ENCODE data around the gene KIF13A. TPM values are rescaled to one million over a fixed set of nuclear protein-coding genes. Genes with fewer than 3 reads are reported as not detected.

KIF13A gene
- polyA plus RNA-seq, 1 experiment = 57.7 TPM

GRCh38 chr6:17999425-17999824 is 12.0 kb upstream of the KIF13A start:
- H3K27ac ChIP-seq (ENCODE audit: low read depth, low read length) = no peak overlapping the region
- DNase-seq (ENCODE audit: low read depth, low spot score) = no peak
- POLR2A ChIA-PET = interaction anchor here (0.6 kb wide), 1 partner anchor 250 kb away, joined by 6 read pairs; no protein-coding TSS in a partner anchor
- no peaks in the 10 kb centered on the region for H3K9me3 ChIP-seq (ENCODE audit: control insufficient read depth, insufficient read depth, low read length)
- CTCF ChIA-PET = no interaction called here
- H3K4me3 ChIP-seq (ENCODE audit: low read depth, low read length) = no peak overlapping the region
- TF ChIP-seq, protein P1, sequence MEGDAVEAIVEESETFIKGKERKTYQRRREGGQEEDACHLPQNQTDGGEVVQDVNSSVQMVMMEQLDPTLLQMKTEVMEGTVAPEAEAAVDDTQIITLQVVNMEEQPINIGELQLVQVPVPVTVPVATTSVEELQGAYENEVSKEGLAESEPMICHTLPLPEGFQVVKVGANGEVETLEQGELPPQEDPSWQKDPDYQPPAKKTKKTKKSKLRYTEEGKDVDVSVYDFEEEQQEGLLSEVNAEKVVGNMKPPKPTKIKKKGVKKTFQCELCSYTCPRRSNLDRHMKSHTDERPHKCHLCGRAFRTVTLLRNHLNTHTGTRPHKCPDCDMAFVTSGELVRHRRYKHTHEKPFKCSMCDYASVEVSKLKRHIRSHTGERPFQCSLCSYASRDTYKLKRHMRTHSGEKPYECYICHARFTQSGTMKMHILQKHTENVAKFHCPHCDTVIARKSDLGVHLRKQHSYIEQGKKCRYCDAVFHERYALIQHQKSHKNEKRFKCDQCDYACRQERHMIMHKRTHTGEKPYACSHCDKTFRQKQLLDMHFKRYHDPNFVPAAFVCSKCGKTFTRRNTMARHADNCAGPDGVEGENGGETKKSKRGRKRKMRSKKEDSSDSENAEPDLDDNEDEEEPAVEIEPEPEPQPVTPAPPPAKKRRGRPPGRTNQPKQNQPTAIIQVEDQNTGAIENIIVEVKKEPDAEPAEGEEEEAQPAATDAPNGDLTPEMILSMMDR (IDR thresholded peaks at IDR 0.05; ENCODE audit: low read depth, low read length) = no peak
- no peaks in the 10 kb centered on the region for H3K27me3 ChIP-seq (ENCODE audit: control insufficient read depth, insufficient read depth, low read length)

- Histone ChIP-seq H3K27ac (ENCODE audit: low read depth, low read length) (no peak overlapping the region), H3K27me3 (ENCODE audit: control insufficient read depth, insufficient read depth, low read length) (no peaks in the 10 kb centered on the region), H3K9me3 (ENCODE audit: control insufficient read depth, insufficient read depth, low read length) (no peaks in the 10 kb centered on the region), H3K4me3 (ENCODE audit: low read depth, low read length) (no peak overlapping the region)
- DNase-seq (ENCODE audit: low read depth, low spot score) = no peak
- ChIA-PET CTCF (no interaction called here), POLR2A (no interaction called here)
- TF ChIP-seq, protein P1 (IDR thresholded peaks at IDR 0.05; ENCODE audit: low read depth, low read length) = no peak
These were observed 11.0 kb upstream of the KIF13A start for GRCh38 chr6:17998442-17998841.

- no peak for DNase-seq (ENCODE audit: low read depth, low spot score)
- POLR2A ChIA-PET = no interaction called here
- CTCF ChIA-PET = no interaction called here
- Histone ChIP-seq H3K4me3 (ENCODE audit: low read depth, low read length) (no peak overlapping the region), H3K9me3 (ENCODE audit: control insufficient read depth, insufficient read depth, low read length) (no peaks in the 10 kb centered on the region), H3K27ac (ENCODE audit: low read depth, low read length) (no peak overlapping the region), H3K27me3 (ENCODE audit: control insufficient read depth, insufficient read depth, low read length) (no peaks in the 10 kb centered on the region)
- TF ChIP-seq, protein P1 (IDR thresholded peaks at IDR 0.05; ENCODE audit: low read depth, low read length) = no peak
These were observed 10.6 kb upstream of the KIF13A start for GRCh38 chr6:17998003-17998402.

DNA sequence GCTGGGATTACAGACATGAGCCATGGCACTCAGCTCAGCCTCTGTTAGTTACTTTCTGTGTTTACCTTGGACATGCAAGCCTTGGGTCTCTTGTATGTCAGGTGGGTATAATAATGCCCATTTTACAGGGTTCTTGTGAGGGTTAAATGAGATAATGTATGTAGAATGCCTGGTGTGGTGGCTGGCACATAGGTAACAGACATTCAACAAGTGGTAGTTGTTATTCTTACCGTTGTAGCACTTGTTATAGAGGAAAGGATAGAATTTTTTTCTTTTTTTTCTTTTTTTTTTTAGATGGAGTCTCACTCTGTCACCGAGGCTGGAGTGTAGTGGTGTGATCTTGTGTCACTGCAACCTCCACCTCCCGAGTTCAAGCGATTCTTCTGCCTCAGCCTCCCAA is 8.0 kb upstream of the KIF13A start:
- Histone ChIP-seq H3K27me3 (ENCODE audit: control insufficient read depth, insufficient read depth, low read length) (no peaks in the 10 kb centered on the region), H3K27ac (ENCODE audit: low read depth, low read length) (no peak overlapping the region), H3K4me3 (ENCODE audit: low read depth, low read length) (no peak overlapping the region), H3K9me3 (ENCODE audit: control insufficient read depth, insufficient read depth, low read length) (no peaks in the 10 kb centered on the region)
- no peak for DNase-seq (ENCODE audit: low read depth, low spot score)
- TF ChIP-seq, protein P1 (IDR thresholded peaks at IDR 0.05; ENCODE audit: low read depth, low read length) = no peak
- POLR2A ChIA-PET = no interaction called here
- CTCF ChIA-PET = no interaction called here

GRCh38 chr6:17994019-17994418 is 6.6 kb upstream of the KIF13A start:
- POLR2A ChIA-PET = interaction anchor here (0.9 to 1.4 kb wide), 5 partner anchors 12 to 66 kb away, joined by 3 to 5 read pairs (median 4); no protein-coding TSS in a partner anchor
- H3K27ac ChIP-seq (ENCODE audit: low read depth, low read length) = peak overlapping the region; percentile 80
- DNase-seq (ENCODE audit: low read depth, low spot score) = no peak
- no peaks in the 10 kb centered on the region for H3K27me3 ChIP-seq (ENCODE audit: control insufficient read depth, insufficient read depth, low read length)
- CTCF ChIA-PET = no interaction called here
- no peak overlapping the region for H3K4me3 ChIP-seq (ENCODE audit: low read depth, low read length)
- no peaks in the 10 kb centered on the region for H3K9me3 ChIP-seq (ENCODE audit: control insufficient read depth, insufficient read depth, low read length)
- TF ChIP-seq, protein P1 (IDR thresholded peaks at IDR 0.05; ENCODE audit: low read depth, low read length) = no peak
